Upper lobe of left lung (tissue), 6 donors: ENCODE data around the gene DUXB. TPM values are rescaled to one million over a fixed set of nuclear protein-coding genes. Genes with fewer than 3 reads are reported as not detected.

Source experiments
- ATAC-seq, 2 donors: fragments of 200-7000 bp; cut with Tn5 transposase; one replicate each; pipeline ENCODE4 v1.9.1; 2022; ENCODE audit warnings: mild to moderate bottlenecking in 2 of 2, moderate library complexity in 2 of 2; ENCODE audit not compliant: low FRiP score in 2 of 2
- DNase-seq, 2 donors: peaks; one replicate each; pipeline ENCODE4 v3.0.0-alpha.2; 2019 to 2020
- H3K27ac ChIP-seq, 4 donors: fragments of 200-600 bp; sonication (generic); one replicate each; pipeline ENCODE4 v1.5.1; 2016 to 2019
- H3K27me3 ChIP-seq, 4 donors: fragments of 200-600 bp; sonication (generic); one replicate each; pipeline ENCODE4 v1.5.1; 2017 to 2019
- H3K36me3 ChIP-seq, 4 donors: fragments of 200-600 bp; sonication (generic); one replicate each; pipeline ENCODE4 v1.5.1; 2016 to 2019
- H3K4me1 ChIP-seq, 4 donors: fragments of 200-600 bp; sonication (generic); one replicate each; pipeline ENCODE4 v1.5.1; 2018 to 2019
- H3K4me3 ChIP-seq, 4 donors: fragments of 200-600 bp; sonication (generic); one replicate each; pipeline ENCODE4 v1.5.1; 2017 to 2019; ENCODE audit warnings: mild to moderate bottlenecking in 2 of 4, moderate library complexity in 1 of 4
- H3K9me3 ChIP-seq, 4 donors: fragments of 200-600 bp; sonication (generic); one replicate each; pipeline ENCODE4 v1.5.1; 2018 to 2019
- CTCF ChIP-seq, 6 experiments: fragments of 450-650 bp in 4 of 6; fragments of 200-600 bp in 2 of 6; sonication (generic) in 2 of 6; IDR thresholded peaks; one replicate each; pipeline ENCODE4 v1.5.1; 2016 to 2019; ENCODE audit warnings: antibody characterized with exemption in 6 of 6
- EP300 ChIP-seq, 4 donors: sonication (generic); formaldehyde crosslinking; IDR thresholded peaks; one replicate each; pipeline ENCODE4 v1.5.1; 2017; ENCODE audit warnings: antibody characterized with exemption in 4 of 4, control low read depth in 2 of 4
- POLR2A ChIP-seq, 4 donors: fragments of 450-650 bp; IDR thresholded peaks; one replicate each; pipeline ENCODE4 v1.5.1; 2016 to 2017; ENCODE audit warnings: antibody characterized with exemption in 4 of 4, mild to moderate bottlenecking in 2 of 4
- POLR2AphosphoS5 ChIP-seq, 2 donors: sonication (generic); formaldehyde crosslinking; IDR thresholded peaks; one replicate each; pipeline ENCODE4 v1.5.1; 2017; ENCODE audit warnings: antibody characterized with exemption in 2 of 2
- WGBS, 2 donors: methylation state at CpG; one replicate each; pipeline ENCODE4 v1.1.5; 2017 to 2018; 5-methylcytosine and 5-hydroxymethylcytosine counted together
- total RNA-seq, 6 donors: library from RNA; depleted of rRNA in 4 of 6; stranded (reverse); fragments of >200 nt in 4 of 6; gene quantifications; one replicate each; pipeline versions ENCODE4 v1.1.0 to v1.2.1, GENCODE V29; 2016 to 2021
- donor health status: DM: no; HTN: no; CAD: no; lungs with moderate emphysema.
- donor health status: DM: no; HTN: yes; CAD: no; lungs with severe emphysema.

Gene DUXB
- total RNA-seq, 6 donors from 2014 or later, result not detected

DNA sequence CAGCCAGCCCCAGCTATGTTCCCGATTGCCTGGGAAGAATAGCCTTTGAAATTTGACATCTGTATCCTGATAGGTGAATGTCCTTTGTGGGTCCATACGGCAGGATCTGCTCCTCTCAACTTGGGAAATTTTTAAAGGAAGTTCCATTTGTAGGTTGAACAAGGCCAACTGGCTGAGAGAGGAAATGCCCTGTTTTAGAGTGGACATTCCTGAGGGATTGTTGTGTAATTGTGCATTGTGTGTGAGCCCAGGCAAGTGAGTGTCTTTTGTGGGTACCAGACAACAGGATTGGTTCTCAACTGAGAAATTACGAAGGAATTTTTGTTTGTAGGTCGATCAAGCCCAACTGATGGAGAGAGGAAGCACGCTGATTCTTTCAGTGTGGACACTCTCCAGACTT lies 21.9 kb downstream of the DUXB start:
- Histone ChIP-seq H3K4me1 (no peaks in the 10 kb centered on the region), H3K36me3 (no peaks in the 10 kb centered on the region), H3K9me3 (no peaks in the 10 kb centered on the region), H3K27ac (no peak overlapping the region), H3K4me3 (no peak overlapping the region), H3K27me3 (no peaks in the 10 kb centered on the region)
- WGBS, 2 donors, result 65 to 83% methylated on average over 5 of the region's 5 CpGs
- TF ChIP-seq POLR2AphosphoS5 (IDR thresholded peaks at IDR 0.05) (no peak), POLR2A (IDR thresholded peaks at IDR 0.05) (no peak), EP300 (IDR thresholded peaks at IDR 0.05) (no peak), CTCF (IDR thresholded peaks at IDR 0.05) (no peak)
- ATAC-seq (no peak), DNase-seq (no peak)

DNA sequence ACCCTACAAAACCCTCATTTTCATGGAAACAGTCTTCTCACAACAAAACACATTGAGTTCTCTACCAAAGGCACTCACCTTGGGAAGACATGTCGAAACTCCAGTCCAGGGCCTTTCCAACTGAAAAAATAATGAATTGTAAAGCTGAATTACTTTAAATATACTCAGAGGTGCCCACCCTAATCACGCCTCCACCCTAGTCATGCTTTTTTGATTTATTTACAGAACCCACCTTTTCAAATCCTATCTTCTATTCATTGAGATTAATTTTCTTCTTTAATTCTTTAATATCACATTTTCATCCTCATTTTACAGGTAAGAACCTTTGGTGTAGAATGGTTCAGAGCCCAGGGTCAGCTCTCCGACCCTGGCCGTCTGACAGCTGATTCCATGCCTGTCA lies 24.4 kb downstream of the DUXB start, which contains the start of gene CPHXL2:
Gene CPHXL2 (minus strand): TSS at position 101 of the 400 bp plus-strand sequence. CDS start 10 bp downstream, at position 91.
- DNase-seq, result no peak
- Histone ChIP-seq H3K4me3 (no peak within 1 kb of the TSS), H3K9me3 (no peaks in the 10 kb centered on the region), H3K36me3 (no peaks in the 10 kb centered on the region), H3K4me1 (no peaks in the 10 kb centered on the region), H3K27me3 (no peaks in the 10 kb centered on the region), H3K27ac (no peak within 1 kb of the TSS)
- 95 to 96% methylated on average over 4 of the region's 4 CpGs for WGBS, 2 donors
- ATAC-seq, result no peak
- TF ChIP-seq CTCF (IDR thresholded peaks at IDR 0.05) (no peak), EP300 (IDR thresholded peaks at IDR 0.05) (no peak), POLR2AphosphoS5 (IDR thresholded peaks at IDR 0.05) (no peak), POLR2A (IDR thresholded peaks at IDR 0.05) (no peak)

GRCh38 chr16:75667503-75667902 lies 33.8 kb downstream of the DUXB start:
- H3K9me3 ChIP-seq, result no peaks in the 10 kb centered on the region
- ATAC-seq, result no peak
- no peak overlapping the region for H3K27ac ChIP-seq
- no peaks in the 10 kb centered on the region for H3K4me1 ChIP-seq
- H3K4me3 ChIP-seq, result no peak overlapping the region
- no peak for DNase-seq
- TF ChIP-seq POLR2A (IDR thresholded peaks at IDR 0.05) (no peak), EP300 (IDR thresholded peaks at IDR 0.05) (no peak), CTCF (IDR thresholded peaks at IDR 0.05) (no peak), POLR2AphosphoS5 (IDR thresholded peaks at IDR 0.05) (no peak)
- H3K36me3 ChIP-seq, result no peaks in the 10 kb centered on the region
- H3K27me3 ChIP-seq, result no peaks in the 10 kb centered on the region

- no peak overlapping the region for H3K4me3 ChIP-seq
- peaks cover 24 to 49% (median 31%) of the 10 kb centered on the region in 4 donors for H3K36me3 ChIP-seq
- no peaks in the 10 kb centered on the region for H3K27me3 ChIP-seq
- peaks cover 0 to 3% (median 0%) of the 10 kb centered on the region in 4 donors for H3K4me1 ChIP-seq
- no peaks in the 10 kb centered on the region for H3K9me3 ChIP-seq
- 72 to 78% methylated on average over 4 of the region's 4 CpGs for WGBS, 2 donors
- ATAC-seq (no peak), DNase-seq (no peak)
- H3K27ac ChIP-seq, result no peak overlapping the region
- no peak for TF ChIP-seq EP300 (IDR thresholded peaks at IDR 0.05)
- TF ChIP-seq POLR2A (IDR thresholded peaks at IDR 0.05), result no peak
- no peak for TF ChIP-seq CTCF (IDR thresholded peaks at IDR 0.05)
- TF ChIP-seq POLR2AphosphoS5 (IDR thresholded peaks at IDR 0.05), result no peak
These were observed 40.4 kb downstream of the DUXB start for GRCh38 chr16:75660726-75661302.

- DNase-seq, result no peak
- ATAC-seq, result no peak
- no peaks in the 10 kb centered on the region for H3K27me3 ChIP-seq
- peaks cover 29 to 54% (median 36%) of the 10 kb centered on the region in 4 donors for H3K36me3 ChIP-seq
- H3K4me1 ChIP-seq, result peaks cover 0 to 3% (median 0%) of the 10 kb centered on the region in 4 donors
- TF ChIP-seq CTCF (IDR thresholded peaks at IDR 0.05), result no peak
- no peak for TF ChIP-seq POLR2AphosphoS5 (IDR thresholded peaks at IDR 0.05)
- no peak for TF ChIP-seq POLR2A (IDR thresholded peaks at IDR 0.05)
- no peak for TF ChIP-seq EP300 (IDR thresholded peaks at IDR 0.05)
- WGBS, 2 donors, result 87 to 89% methylated on average over 6 of the region's 6 CpGs
- H3K27ac ChIP-seq, result no peak overlapping the region
- no peak overlapping the region for H3K4me3 ChIP-seq
- no peaks in the 10 kb centered on the region for H3K9me3 ChIP-seq
These were observed 40.9 kb downstream of the DUXB start for GRCh38 chr16:75660321-75660720.
